GM18507 (cell line): Measurements from ENCODE around the gene ATP2A1.
A peak's percentile ranks its signal among the peaks of the same experiment; 100 is the strongest.
"Not testable (repeated sequence)": the region's sequence is repeated elsewhere in the genome, so short reads cannot be mapped to it uniquely, and the experiment has no call there.

Experiments used
- DNase-seq: peaks from one replicate; pipeline ENCODE4 v3.0.0; 2011; ENCODE audit warnings: low read depth; ENCODE audit not compliant: insufficient read length; ENCODE audit errors: extremely low spot score
- FAIRE-seq: peaks from 2 replicates; lab custom pipeline; 2011; peaks lifted over from hg19 to GRCh38; lab: Jason Lieb, UNC

Gene ATP2A1

GRCh38 chr16:28930203-28930602 lies 51.9 kb downstream of the ATP2A1 start:
- DNase-seq (no peak), FAIRE-seq (no peak)

DNA sequence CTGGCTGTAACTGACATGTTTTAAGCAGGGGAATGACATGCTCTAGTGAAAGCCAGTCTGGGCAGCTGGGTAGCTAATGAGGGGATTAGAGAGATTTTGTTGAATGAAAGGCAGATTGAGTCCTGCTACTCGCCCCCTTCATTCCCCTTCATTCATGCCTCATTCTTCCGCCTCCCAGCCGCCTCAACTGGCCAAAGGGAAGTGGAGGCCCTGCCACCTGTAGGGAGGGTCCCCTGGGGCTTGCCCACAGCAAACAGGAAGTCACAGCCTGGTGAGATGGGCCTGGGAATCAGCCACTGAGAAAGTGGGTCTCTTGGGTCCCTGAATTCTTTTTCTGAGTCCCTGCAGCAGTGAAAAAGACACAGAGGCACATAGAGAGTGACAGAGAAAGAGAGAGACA lies 52.4 kb downstream of the ATP2A1 start:
- DNase-seq (no peak), FAIRE-seq (peak; percentile 67)

DNA sequence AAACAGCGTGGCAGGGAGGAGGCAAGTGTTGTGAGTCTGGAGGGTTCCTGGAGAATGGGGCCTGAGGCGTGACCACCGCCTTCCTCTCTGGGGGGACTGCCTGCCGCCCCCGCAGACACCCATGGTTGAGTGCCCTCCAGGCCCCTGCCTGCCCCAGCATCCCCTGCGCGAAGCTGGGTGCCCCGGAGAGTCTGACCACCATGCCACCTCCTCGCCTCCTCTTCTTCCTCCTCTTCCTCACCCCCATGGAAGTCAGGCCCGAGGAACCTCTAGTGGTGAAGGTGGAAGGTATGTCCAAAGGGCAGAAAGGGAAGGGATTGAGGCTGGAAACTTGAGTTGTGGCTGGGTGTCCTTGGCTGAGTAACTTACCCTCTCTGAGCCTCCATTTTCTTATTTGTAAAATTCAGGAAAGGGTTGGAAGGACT lies 53.5 kb downstream of the ATP2A1 start, which contains the start of gene CD19:
TSS of gene CD19 (plus strand) at position 171 of the 425 bp plus-strand sequence. CDS start at position 201, 30 bp downstream.
- no peak for DNase-seq
- peak; percentile 83 for FAIRE-seq

DNA sequence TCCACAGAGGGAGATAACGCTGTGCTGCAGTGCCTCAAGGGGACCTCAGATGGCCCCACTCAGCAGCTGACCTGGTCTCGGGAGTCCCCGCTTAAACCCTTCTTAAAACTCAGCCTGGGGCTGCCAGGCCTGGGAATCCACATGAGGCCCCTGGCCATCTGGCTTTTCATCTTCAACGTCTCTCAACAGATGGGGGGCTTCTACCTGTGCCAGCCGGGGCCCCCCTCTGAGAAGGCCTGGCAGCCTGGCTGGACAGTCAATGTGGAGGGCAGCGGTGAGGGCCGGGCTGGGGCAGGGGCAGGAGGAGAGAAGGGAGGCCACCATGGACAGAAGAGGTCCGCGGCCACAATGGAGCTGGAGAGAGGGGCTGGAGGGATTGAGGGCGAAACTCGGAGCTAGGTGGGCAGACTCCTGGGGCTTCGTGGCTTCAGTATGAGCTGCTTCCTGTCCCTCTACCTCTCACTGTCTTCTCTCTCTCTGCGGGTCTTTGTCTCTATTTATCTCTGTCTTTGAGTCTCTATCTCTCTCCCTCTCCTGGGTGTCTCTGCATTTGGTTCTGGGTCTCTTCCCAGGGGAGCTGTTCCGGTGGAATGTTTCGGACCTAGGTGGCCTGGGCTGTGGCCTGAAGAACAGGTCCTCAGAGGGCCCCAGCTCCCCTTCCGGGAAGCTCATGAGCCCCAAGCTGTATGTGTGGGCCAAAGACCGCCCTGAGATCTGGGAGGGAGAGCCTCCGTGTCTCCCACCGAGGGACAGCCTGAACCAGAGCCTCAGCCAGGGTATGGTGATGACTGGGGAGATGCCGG lies 54.3 kb downstream of the ATP2A1 start:
- FAIRE-seq, result peak; percentile 73
- DNase-seq, result no peak

- FAIRE-seq (no peak), DNase-seq (no peak)
Measured at GRCh38 chr16:28933171-28933570, 54.9 kb downstream of the ATP2A1 start.

GRCh38 chr16:28935346-28935745 lies 57.1 kb downstream of the ATP2A1 start:
- DNase-seq, result no peak
- FAIRE-seq, result no peak

GRCh38 chr16:28935924-28936783 lies 57.9 kb downstream of the ATP2A1 start:
- FAIRE-seq, result peak; percentile 93
- DNase-seq, result peak; percentile 86

- DNase-seq, result no peak
- FAIRE-seq, result no peak
Measured at GRCh38 chr16:28936784-28937155, 58.5 kb downstream of the ATP2A1 start.

DNA sequence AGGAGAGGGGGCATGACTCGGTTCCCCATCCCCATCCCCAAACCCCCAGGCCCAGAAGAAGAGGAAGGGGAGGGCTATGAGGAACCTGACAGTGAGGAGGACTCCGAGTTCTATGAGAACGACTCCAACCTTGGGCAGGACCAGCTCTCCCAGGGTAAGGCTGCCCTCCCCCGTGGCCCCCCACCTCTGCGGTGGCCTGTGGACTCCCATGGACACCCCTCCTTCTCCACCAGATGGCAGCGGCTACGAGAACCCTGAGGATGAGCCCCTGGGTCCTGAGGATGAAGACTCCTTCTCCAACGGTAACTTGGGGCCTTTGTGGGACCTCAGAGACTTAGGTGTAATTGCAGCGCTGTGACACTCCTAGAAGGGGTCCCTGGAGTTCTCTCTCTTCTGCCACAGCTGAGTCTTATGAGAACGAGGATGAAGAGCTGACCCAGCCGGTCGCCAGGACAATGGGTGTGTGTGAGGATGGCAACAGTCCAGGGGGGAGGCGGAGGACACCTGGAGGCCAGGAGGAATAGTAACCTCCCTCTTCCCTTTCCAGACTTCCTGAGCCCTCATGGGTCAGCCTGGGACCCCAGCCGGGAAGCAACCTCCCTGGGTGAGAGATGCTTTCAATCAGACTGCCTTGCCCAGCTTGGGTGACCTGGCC lies 59.1 kb downstream of the ATP2A1 start:
- FAIRE-seq (no peak), DNase-seq (no peak)

DNA sequence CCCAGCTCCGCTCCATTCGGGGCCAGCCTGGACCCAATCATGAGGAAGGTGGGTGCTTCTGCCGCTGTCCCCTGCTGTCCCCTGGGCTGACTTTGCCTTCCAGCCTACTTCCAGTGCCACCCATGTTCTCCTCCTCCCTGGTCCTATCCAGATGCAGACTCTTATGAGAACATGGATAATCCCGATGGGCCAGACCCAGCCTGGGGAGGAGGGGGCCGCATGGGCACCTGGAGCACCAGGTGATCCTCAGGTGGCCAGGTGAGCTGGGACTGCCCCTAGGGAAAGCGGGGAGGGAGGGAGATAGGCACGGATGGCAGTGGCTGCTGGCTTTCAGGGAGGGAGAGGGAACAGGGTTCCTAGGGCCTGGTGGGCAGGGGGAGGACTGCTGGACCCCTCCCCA lies 60.4 kb downstream of the ATP2A1 start:
- DNase-seq (no peak), FAIRE-seq (no peak)

- not testable (repeated sequence) for FAIRE-seq
Measured at GRCh38 chr16:28939825-28940224, 61.5 kb downstream of the ATP2A1 start.

GRCh38 chr16:28943281-28943680 lies 65.0 kb downstream of the ATP2A1 start:
- no peak for DNase-seq
- no peak for FAIRE-seq

More at GRCh38 chr16:28939825-28940224, 61.5 kb downstream of the ATP2A1 start:
- DNase-seq, result not testable (repeated sequence)

GRCh38 chr16:28946681-28947080 lies 68.4 kb downstream of the ATP2A1 start:
- no peak for DNase-seq
- no peak for FAIRE-seq

DNA sequence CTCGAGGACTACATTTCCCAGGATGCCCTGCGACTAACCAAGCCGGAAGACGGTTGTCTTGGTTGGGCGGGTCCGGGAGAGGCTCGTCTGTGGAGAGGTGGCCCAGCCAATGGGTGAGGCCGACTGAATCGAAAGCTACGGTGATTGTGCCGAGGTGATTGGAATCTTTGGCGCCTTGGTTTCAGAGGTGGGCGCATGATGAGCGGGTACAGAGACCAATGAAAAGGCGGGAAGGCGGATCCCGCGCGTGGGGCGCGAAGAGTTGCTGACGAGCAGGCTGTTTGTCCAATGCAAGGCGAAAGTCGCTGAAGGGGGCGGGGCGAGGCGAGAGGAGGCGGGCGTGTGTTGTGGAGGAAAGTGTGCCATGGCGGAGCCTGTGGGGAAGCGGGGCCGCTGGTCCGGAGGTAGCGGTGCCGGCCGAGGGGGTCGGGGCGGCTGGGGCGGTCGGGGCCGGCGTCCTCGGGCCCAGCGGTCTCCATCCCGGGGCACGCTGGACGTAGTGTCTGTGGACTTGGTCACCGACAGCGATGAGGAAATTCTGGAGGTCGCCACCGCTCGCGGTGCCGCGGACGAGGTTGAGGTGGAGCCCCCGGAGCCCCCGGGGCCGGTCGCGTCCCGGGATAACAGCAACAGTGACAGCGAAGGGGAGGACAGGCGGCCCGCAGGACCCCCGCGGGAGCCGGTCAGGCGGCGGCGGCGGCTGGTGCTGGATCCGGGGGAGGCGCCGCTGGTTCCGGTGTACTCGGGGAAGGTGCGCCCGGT lies 72.5 kb downstream of the ATP2A1 start, which contains the start of gene NFATC2IP:
TSS of gene NFATC2IP (plus strand) at position 290 of the 762 bp plus-strand sequence. CDS start at position 365, 75 bp downstream.
- FAIRE-seq (peak; percentile 98), DNase-seq (peak; percentile 96)

DNA sequence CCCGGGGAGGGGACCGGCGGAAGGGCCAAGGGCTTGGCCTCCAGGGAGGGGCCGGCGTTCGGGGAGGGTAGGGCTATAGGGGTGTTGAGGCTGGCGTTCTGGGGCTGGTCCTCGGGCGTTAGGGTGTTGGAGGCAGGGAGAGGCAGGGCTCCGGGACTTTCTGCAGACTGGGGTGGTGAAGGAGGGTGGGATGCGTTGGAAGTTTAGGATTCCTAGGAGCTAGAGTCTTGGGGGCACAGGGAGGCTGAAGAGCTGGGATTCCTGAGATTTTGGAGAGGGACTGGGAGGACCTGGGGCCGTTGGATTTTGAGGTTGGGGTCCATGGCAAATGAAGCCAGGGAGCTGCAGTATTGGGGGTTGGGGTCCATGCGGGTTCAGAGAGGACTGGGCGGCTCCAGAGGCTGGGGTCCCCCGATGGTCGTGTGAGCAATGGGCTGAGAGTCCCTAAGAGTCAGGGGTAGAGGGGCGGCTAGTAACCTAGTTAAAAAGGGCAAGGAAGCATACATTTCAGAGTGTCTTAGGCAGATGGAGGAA lies 73.2 kb downstream of the ATP2A1 start:
- DNase-seq (no peak), FAIRE-seq (no peak)
